Activated CD8-positive, alpha-beta memory T cell treated with anti-CD3 and anti-CD28 coated beads, Interleukin-2, amount 50 U/mL, for 1 hour (primary cell): Measurements from ENCODE around the gene CDK14.
"Not testable (repeated sequence)": the region's sequence is repeated elsewhere in the genome, so short reads cannot be mapped to it uniquely, and the experiment has no call there.

ENCODE experiments used
- DNase-seq: peaks from one replicate; pipeline ENCODE4 v3.0.0-alpha.2; 2020; ENCODE audit errors: extremely low read depth

Gene CDK14

DNA sequence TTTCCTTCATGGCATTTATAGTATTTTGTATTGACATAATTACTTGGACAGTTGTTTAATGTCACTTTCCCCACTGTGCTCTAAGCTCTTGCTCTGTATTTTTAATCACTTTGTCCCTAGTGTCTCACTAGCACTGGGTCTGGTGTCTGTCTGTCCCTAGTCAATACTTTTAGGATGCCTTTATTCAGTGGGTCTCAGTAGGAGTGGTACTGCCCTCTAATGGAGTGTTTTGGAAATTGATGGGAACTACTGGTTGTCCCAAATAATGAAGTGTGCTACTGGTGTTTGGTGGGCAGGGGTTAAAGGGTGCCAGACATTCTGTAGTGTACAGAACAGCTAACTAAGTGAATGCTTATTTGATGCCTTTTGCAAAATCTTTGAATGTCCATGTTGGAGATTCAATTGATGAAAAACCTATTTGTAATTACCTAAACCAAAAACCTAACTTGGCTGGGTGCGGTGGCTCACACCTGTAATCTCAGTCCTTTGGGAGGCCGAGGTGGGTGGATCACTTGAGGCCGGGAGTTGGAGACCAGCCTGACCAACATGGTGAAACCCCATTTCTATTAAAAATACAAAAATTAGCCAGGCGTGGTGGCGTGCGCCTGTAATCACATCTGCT lies 33.3 kb downstream of the CDK14 start:
- no peak for DNase-seq

DNA sequence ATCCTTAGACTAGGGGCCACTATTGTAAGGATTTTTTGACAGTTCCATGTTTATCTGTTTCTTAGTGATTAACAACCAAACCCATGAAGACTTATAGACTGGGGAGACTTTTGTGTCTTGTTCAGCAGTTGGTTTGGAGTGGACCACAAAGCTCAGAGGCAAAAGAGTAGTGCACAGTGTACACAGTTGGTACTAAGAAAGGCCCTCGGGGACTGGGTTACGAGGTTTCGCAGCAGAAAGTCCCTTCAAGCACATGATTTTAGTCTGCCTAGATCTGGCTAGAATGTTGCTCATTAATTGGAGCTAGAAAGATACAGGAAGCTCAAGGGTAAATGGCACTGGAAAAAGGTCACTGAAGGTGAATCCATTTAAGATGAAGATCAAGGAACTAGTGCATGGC lies 35.4 kb downstream of the CDK14 start:
- DNase-seq, result no peak

DNA sequence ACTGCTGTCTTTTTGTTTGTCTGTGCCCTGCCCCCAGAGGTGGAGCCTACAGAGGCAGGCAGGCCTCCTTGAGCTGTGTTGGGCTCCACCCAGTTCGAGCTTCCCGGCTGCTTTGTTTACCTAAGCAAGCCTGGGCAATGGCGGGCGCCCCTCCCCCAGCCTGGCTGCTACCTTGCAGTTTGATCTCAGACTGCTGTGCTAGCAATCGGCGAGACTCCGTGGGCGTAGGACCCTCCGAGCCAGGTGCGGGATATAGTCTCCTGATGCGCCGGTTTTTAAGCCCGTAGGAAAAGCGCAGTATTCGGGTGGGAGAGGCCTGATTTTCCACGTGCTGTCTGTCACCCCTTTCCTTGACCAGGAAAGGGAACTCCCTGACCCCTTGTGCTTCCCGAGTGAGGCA lies 43.6 kb downstream of the CDK14 start:
- not testable (repeated sequence) for DNase-seq

DNA sequence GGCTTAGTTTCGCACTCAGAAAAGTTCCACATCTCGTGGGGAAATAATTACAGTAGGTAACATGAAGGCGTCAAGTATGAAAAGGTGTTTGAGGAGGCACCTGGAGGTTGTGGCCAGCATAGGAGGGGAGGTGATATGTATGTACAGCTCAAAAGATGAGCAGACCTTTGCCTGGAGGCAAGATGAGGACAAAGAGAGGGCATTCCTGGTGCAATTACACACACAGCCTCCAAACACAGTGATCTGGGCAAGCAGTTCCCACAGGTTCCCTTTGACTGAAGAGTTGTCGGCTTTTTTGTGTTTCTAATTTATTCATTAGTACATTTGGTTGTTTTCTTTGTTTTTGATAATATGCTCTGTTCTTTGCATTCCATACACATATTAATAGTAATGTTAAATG lies 46.9 kb downstream of the CDK14 start:
- DNase-seq, result no peak

DNA sequence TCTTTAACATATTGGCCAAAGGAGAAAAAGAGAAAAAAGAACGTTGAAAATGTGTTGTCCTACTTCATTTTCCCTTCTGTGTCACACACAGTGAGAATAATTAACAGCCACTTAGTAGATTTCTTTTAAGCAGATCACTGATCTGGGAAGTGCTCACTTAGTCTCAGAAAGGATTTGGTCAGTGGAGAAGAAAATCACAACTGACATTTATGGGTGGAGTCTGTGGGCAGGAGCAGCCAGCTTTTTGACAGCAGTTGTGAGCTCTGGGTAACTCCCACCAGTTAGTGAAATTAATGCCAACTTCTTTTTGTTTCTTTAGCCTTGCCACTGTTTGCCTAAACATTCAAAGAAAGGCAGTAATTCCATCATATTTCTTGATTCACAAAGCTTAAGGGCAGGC lies 49.7 kb downstream of the CDK14 start:
- no peak for DNase-seq

DNA sequence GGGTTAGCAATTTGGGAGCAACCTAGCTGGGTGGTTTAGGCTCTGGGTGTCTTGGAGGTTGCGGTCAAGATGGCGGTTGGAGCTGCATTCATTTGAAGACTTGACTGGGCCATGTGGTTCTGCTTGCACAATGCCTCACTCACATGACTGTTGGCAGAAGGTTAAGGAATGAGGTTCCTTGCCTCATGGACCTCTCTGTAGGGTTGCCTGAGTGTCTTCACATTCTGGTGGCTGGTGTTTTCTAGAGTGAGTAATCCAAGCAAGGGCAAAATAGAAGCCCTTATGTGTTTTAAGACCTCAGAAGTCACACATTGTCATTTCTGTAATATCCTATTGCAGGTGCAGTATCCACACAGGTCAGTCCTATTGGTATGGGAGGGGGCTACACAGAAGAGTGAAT lies 52.0 kb downstream of the CDK14 start:
- no peak for DNase-seq

DNA sequence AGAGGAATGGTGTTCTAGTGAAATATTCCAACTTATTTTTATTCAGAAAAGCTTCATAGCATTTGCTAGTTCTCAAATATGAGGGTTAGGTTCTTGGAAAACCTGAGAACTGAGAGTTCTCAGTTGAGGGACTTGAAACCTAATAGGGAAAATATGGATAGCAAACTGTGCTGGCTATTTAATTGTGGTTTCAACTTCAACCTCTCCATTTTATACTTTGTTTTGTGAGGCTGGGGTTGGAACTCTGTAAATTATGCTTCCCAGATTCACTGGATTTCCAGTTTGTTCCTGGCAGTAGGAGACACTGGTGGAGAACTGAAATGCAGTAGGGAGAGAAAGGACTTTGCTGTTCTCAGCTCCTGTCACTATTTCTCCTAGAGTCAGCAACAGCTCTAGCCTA lies 52.7 kb downstream of the CDK14 start:
- no peak for DNase-seq

DNA sequence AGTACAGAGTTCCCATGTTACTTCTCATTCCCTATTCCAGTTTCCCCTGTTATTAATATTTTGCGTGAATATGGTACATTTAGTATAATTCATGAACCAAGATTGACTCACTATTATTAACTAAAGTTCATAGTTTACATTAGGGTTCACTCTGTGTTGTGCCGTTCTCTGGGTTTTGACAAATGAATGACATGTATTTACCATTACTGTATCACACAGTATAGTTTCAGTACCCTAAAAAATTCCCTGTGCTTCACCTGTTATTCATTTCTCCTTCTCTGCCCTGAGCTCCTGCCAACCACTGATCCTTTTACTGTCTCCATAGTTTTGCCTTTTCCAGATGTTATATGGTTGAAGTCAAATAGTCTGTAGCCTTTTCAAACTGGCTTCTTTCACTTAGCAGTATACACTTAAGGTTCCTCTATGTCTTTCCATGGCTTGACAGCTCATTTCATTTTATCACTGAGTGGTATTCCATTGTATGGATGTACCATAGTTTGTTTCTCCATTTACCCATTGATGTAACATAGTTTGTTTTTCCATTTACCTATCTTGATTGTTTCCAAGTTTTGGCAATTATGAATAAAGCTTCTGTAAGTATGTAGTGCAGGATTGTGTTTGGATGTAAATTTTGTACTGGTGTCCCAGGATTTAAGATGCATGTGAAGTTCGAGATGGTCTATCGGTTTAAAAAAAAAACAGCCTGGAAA lies 58.8 kb downstream of the CDK14 start:
- no peak for DNase-seq

DNA sequence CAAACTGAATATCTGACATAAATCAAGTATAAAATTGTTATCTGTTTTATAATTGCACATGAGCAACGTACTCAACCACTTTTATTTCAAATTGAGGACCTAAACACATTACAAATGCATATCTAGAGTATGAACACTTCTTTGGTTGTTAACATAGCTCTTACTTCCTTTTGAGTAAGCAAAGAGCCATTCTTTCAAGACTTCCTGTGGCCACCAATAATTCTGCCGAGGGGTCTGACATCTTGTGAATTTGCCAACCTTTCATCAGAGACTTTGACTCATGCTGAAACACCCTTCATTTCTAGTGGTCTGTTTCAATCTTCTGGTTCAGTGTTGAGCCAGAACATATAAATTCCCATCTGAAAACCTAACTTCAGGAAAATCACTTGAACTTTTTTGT lies 59.4 kb downstream of the CDK14 start:
- DNase-seq, result no peak

DNA sequence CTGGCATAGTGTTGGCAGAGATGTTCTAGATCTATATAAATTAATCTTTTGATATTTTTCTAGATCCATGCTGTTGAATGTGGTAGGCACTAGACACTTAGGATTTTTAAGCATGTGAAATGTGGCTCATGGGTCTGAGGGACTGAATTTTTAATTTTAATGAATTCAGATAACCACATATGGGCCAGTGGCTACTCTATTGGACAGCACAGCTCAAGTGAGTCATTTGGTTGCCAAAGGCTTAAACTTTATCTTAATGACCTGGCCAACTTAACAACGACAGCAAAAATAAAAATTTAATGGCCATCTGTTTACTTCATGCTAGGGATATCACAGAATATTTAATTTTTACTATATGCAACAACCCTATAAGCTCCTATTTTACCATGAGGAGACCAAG lies 61.4 kb downstream of the CDK14 start:
- no peak for DNase-seq

DNA sequence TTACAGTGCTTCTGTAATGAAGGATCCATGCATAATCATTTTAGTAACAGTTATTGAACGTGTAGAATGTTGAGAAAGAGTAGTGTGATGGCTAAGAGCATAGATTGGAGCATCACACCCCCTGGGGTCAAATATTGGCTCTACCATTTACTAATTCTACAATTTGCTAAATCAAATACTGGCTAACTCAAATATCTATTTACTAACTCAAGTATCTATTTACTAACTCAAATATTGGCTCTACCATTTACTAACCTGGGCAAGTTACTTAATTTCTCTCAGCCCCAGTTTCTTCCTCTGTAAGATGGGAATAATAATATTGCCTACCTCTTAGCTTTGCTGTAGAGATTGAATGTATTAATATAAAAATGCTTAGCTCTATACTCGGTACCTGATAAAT lies 64.0 kb downstream of the CDK14 start:
- no peak for DNase-seq

DNA sequence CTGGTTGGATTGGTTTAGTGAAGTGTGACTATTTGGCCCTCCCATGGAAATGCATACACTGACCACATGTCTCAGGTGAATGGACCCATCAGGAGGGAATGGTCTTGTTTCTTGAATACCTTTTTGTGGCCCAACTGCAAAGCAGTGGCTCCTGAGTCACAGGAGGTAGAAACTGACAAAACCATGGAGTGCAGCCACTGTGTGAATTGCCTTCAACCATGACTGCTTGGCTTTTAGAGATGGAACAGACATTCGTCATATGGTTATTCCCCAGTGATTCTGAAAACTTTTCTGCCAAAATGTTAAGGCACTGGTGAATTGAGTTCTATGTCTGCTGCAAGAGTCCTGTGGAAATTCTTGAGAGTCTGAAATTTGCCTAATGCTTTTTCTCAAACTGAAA lies 64.7 kb downstream of the CDK14 start:
- no peak for DNase-seq

DNA sequence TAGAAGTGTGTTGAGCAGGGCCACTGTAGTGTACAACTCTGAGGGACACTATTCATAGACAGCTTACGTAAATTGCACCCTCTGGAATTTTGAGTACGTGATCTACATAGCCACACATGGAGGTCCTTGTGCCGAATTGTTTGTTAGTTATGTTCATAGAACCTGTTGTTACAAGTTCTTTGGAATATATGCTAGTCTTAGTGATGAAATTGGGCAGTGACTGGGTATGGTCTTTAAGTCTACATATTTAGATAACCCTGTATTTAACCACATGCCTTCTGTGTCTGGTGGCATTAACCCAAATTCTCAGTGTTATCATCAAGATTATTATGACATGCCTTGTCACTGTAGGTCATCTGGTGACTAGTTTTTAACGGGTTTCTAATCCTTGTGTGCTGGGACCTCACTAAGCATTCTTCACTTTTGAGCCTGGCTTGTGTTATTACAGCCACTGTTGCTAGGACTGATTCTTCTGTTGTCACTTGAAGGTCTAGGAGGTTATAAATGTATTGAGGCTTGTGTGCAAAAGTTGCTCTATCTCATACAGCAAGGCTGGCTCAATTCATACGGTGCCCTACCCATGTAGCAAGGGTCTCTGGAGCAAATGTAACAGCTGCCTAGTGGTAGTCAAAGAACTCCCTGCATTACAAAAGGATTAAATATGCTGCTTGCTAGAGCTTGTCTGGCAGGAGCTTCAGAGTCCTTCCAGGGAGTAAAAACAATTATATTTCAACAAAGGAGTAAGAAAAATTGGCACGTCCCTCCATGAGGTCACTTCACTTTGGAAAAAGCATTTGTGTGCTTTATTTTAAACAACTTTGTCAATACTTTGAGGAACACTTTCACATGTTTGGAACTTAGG lies 65.4 kb downstream of the CDK14 start:
- no peak for DNase-seq

DNA sequence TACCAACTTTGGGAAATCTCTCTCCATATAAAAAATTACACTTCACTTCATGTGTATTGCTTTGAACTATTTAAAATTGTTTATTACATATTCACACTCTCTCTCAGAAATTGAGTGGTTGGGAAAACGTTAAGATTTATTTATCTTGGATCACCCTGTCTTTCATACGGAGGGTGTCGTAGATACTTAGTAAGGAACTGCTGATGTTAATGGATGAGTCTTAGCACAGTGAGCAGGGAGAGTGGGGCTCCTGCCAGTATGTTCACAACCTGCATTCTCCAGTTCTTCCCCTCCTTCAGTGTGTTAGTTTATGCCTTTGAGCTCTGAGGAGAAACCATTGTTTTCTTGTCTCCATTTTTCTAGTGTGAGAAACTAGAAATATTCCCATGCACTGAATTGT lies 67.1 kb downstream of the CDK14 start:
- no peak for DNase-seq

DNA sequence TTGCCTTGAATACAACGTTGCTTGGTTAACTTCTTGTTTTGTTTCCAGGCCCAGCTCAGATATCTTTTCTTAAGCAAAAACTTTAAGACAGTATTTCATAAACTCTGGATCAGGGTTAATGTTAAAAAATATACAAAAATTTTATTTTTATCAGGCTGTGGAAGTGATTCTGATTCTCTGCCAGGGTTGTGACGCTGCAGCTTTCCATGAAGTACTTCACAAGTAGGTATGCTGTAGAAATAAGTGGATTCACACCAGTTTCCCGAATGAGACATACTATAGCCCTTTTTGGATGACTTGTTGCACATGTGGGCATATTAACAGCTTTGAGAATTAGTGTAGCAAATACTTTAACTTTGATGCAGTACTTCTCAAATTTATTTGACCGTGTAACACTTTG lies 70.1 kb downstream of the CDK14 start:
- no peak for DNase-seq

DNA sequence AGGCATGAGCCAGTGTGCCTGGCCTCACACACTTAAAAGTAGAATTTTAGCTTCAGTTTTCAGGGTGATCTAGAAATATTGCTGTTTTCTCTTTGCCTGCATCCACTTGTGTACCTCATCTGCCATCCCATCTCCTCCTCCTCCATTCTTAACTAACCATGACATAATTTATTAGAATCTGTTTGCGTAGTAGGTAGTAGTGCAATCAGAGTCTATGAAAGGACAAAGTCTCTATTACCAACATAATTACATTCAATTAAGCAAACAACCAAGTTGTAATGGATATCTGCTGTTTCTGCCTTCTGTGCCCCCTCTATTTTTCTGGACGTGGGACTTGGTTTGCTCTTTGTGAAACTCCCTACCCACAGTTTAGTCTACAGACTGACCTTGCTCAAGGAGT lies 72.9 kb downstream of the CDK14 start:
- DNase-seq, result no peak

DNA sequence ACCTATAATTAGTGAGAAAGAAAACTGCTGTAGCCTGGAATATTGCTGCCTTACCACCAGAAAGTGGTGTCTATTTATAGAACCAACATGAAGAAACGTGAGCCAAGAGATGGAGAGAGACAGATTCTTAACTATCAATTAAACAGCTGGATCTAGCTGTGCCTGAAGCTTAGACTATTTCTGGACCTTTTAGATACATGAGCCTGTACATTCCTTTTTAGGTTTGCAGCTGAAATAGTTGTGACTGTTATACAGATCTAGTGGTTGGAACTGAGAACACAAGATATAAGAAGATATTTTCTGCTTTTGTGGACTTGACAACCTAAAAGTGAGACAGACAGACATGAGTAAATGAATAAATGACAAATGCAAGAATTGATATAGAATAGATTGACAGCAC lies 73.4 kb downstream of the CDK14 start:
- DNase-seq, result no peak

DNA sequence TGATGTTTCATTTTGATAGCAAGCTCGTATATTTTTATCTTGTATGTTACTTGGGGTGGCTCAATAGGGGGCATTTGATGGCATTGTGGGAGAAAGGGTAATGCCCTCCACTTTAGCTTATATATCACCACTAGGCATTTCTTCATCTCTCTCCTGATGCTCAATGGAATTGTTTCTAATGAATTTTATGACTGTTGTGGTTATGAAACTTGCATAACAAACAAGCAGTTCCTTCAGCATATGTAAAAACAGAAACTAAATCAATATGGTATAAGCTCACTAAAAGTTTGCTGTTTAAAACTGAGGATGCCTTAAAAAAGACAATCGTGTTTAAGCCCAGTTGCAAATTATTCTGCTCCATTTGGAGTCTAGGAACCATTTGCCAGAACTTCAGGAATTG lies 75.5 kb downstream of the CDK14 start:
- DNase-seq, result no peak

DNA sequence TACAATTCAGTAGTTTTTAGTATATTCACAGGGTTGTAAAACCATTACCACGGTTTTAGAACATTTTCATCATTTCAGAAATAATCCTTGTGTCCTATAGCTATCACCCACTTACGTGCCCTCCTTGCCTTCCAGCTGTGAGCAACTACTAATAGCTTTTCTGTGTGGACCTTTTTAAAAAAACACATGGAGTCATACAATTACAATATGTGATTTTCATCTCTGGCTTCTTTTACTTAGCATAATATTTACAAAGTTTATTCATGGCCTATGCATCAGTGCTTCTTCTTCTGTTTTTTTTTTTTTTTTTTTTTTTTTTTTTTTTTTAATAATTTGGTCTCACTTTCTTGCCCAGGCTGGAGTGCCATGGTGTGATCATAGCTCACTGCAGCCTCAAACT lies 76.1 kb downstream of the CDK14 start:
- no peak for DNase-seq

DNA sequence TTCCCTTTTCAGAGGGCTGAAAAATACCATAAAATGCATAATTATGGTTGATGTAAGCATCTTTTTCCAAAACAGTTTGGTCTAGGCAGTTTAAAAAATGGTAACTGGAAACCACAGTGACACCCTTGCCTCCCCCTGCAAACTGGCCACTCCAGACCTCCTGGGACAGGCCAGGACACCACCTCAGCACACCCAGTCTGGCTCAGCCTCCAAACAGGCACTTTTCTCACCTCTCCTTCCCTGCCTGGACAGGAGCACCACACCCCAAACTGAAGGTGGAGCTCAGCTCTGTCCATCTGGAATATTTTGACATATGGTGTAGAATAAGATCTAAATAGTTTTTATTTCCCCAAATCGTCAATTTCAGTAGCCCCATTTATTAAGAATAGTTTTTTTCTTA lies 78.5 kb downstream of the CDK14 start:
- DNase-seq, result no peak

DNA sequence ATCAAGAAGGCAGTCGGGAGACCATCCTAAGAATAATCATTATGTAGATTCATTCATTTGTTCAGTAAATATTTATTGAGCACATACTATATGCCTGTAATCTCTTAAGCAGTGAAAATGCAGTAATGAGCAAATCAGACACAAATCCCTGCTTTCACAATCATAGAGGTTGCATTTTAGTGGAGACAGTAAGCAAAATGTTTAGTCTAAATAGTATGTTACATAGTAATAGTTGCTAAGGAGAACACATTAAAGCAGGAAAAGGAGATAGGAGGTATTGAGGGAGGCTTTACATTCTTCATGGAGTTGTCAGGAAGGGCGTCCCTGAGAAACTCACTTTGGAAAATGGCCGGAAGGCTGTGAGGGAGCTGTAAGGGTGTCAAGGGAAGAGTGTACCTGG lies 79.9 kb downstream of the CDK14 start:
- no peak for DNase-seq

DNA sequence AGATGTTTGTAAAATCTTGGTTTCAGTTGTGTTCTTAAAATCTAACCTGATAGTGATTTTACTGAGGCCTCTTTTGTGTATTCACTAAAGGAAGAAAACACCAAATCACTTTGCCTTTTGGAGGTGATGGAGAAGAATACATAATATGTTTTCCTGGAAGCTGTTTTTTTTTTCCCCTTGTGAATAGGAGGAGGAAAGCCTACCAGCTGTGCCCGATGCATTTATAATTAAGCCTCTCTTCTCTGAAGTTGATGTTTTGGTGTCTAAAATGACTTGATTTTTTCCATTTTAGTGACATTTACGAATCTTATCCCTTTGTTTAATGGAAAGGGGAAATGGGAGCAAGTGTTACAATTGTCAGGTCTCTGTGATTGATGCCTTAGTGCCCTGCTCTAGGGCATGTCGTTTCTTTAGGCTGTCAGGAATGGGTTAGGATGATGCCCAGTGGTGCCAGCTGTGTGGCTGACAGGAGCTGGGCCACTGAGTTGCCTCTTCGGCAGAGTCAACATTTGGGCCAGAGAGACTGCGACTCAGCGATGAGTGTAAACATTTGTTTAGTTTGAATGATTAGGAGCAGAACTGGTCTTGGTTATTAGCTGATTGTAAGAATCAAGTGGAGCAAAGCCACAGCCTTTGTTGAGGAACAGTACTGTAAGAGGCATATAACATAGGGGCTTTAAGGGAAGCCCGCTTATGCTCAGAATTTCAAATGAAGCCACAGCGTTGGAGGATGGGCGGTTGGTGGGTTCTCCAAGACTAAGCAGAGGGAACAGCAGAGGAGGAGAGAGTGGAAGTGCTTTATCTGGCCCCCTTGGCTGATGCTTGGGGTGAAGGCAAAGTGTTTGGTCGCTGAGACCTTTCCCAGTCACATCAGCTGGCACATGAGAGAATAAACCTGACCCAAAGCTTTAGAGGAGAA lies 81.6 kb downstream of the CDK14 start:
- DNase-seq, result no peak
